Measurements from ENCODE around the gene PTPRG. TPM values are rescaled to one million over a fixed set of nuclear protein-coding genes. Genes with fewer than 3 reads are reported as not detected.

PTPRG gene
- 3.7 TPM for polyA plus RNA-seq (2012; ENCODE audit: insufficient read length, low read depth)

DNA sequence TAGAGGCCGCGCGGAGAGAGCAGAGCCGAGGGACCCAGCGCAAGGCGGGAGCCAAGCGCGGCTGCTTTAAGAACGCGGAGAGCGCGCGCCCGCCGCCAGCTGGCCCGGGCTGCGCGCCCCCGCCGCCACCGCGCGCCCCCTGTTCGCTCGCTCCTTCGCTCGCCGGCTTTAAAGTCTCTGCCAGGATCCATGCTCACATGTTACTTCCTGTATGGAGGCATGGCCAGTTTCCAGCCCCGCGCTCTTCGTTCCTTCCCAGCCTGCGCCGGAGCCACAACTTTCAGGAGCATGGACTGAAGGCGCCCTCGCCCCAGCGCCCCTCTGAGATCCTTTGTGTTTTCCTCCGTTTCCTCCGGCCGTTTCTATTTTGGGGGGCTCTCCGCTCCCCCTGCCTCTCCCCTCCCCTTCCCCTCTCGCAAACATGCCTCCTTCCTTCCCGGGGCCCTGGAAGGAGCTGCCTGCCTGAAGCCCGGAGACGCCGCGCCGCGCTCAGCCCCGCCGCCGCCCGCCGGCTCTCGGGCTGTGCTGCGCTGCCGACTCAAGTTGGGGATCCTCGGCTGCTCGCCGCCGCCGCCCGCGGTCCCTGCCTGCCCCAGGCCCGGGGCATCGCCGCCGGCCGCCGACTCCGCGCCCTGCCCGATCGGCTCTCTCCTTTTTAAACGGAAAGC is at the start of gene PTPRG:
Gene PTPRG, plus strand, starts transcription at position 198 of the 668 bp plus-strand sequence. CDS start 717 bp downstream, outside the sequence.
- TF ChIP-seq, protein P1, sequence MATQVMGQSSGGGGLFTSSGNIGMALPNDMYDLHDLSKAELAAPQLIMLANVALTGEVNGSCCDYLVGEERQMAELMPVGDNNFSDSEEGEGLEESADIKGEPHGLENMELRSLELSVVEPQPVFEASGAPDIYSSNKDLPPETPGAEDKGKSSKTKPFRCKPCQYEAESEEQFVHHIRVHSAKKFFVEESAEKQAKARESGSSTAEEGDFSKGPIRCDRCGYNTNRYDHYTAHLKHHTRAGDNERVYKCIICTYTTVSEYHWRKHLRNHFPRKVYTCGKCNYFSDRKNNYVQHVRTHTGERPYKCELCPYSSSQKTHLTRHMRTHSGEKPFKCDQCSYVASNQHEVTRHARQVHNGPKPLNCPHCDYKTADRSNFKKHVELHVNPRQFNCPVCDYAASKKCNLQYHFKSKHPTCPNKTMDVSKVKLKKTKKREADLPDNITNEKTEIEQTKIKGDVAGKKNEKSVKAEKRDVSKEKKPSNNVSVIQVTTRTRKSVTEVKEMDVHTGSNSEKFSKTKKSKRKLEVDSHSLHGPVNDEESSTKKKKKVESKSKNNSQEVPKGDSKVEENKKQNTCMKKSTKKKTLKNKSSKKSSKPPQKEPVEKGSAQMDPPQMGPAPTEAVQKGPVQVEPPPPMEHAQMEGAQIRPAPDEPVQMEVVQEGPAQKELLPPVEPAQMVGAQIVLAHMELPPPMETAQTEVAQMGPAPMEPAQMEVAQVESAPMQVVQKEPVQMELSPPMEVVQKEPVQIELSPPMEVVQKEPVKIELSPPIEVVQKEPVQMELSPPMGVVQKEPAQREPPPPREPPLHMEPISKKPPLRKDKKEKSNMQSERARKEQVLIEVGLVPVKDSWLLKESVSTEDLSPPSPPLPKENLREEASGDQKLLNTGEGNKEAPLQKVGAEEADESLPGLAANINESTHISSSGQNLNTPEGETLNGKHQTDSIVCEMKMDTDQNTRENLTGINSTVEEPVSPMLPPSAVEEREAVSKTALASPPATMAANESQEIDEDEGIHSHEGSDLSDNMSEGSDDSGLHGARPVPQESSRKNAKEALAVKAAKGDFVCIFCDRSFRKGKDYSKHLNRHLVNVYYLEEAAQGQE (IDR thresholded peaks at IDR 0.05; ENCODE audit: insufficient read depth in 1 of 2, low read depth in 2 of 2, low read length in 2 of 2): 0 out of 4 replicates have a peak, but pooled peaks of 1 of the 2 experiments have one; percentile 33
- 0 out of 2 replicates have a peak, but pooled peaks have one; percentile 35 for TF ChIP-seq SIN3A (IDR thresholded peaks at IDR 0.05; ENCODE audit: borderline replicate concordance, insufficient read depth, low read length)
- TF ChIP-seq FOXP2 (optimal IDR thresholded peaks at IDR 0.05; ENCODE audit: borderline replicate concordance, extremely low read depth, extremely low read length, insufficient read depth): no peak
- TF ChIP-seq TAF1 (IDR thresholded peaks at IDR 0.05; ENCODE audit: borderline replicate concordance, insufficient read depth, low read length): 0 out of 2 replicates have a peak, but pooled peaks have one; percentile 58

DNA sequence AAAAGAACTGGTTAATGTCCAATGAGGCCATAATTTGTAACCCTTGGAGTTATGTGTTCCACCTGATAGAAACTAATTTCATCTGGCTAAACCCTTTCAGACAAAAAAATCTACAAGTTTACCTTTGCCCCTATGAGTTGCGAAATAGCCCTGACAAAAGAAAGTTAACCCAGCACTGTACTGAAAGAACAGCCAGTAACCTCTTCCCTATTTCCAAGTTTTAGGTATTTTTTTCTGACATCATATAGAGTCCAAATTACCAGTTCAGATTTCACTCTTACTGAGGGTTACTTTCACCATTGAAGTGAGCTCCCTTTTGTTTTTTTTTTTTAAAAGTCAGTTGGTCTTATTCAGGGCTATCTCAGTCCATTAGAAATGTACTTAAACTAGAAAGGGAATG is 42.8 kb upstream of the PTPRG start:
- TF ChIP-seq SIN3A (IDR thresholded peaks at IDR 0.05; ENCODE audit: borderline replicate concordance, insufficient read depth, low read length) (no peak), FOXP2 (optimal IDR thresholded peaks at IDR 0.05; ENCODE audit: borderline replicate concordance, extremely low read depth, extremely low read length, insufficient read depth) (no peak)

DNA sequence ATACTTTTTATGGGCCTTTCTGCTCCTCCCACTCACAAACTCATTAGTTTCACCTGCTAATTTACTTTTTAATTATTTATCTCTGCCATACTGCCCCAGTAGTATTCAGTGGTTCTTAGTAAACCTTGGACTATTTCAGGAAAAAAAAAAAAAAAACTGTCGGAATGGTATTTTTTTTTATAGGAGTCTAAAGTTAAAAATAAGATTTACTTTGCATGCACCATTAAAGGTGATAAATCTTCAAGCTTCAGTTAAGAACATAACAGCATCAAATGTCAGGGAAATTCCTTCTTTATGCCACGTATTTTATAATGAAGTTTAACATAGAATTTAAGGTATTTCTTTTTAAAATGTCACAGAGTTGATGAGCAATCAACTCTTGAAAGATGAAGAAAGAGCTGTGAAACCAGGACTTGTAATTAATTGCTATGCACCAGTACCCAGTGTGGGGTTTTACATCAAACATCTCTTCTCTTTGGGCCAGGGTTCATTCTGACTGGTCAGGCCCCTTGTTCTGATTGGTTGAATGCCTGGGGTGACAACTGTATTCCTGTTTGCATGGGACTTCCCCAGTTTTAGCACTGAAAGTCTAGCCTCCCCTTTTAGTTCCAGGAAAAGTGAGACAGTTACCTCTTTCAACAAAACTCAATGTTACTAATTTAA is 40.3 kb upstream of the PTPRG start:
- no peak for TF ChIP-seq SIN3A (IDR thresholded peaks at IDR 0.05; ENCODE audit: borderline replicate concordance, insufficient read depth, low read length)

DNA sequence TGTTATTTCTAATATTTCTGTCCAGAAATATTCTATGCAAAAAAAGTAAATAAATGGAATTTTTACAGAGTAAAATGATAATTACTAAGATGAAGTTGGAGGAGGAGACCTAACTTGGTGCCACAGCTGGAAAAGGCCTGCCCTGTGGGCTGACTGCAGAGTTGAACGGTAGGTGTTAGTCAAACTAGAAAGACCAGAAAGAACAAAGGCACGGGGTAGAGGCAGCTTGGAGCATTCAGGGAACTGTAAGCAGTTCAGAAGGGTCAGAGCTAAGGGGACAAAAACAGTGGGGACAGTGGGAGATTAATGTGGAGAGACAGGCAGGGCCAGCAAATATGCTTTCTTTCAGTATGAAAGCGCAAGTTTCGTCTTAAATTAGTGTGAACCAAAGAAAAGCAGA is 39.3 kb upstream of the PTPRG start:
- TF ChIP-seq POLR2AphosphoS5 (IDR thresholded peaks at IDR 0.05; ENCODE audit: low read depth, low read length): no peak
- no peak for TF ChIP-seq SIN3A (IDR thresholded peaks at IDR 0.05; ENCODE audit: borderline replicate concordance, insufficient read depth, low read length)
- no peak for TF ChIP-seq FOXP2 (optimal IDR thresholded peaks at IDR 0.05; ENCODE audit: borderline replicate concordance, extremely low read depth, extremely low read length, insufficient read depth)
- TF ChIP-seq, protein P1 (IDR thresholded peaks at IDR 0.05; ENCODE audit: insufficient read depth in 1 of 2, low read depth in 2 of 2, low read length in 2 of 2): no peak
- TF ChIP-seq TAF1 (IDR thresholded peaks at IDR 0.05; ENCODE audit: borderline replicate concordance, insufficient read depth, low read length): no peak

DNA sequence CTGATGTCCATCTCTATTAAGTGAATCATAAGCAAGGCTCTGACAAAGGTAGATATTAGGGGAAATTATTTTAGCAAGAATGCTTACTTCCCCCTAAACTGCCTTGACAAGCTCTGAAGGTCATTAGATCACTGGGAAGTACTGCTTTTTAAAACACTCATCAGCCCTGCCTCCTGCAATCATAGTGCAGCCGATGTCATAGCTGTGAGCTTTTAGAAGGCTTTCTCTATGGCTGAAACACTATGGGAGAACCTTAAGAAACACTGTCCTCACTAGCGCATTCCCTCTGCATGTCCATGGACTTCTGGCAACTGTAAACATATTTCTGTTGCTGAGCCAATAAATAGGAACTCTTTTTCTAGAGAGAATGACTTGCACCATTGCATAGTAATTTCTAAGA is 38.7 kb upstream of the PTPRG start:
- TF ChIP-seq FOXP2 (optimal IDR thresholded peaks at IDR 0.05; ENCODE audit: borderline replicate concordance, extremely low read depth, extremely low read length, insufficient read depth): no peak
- TF ChIP-seq POLR2AphosphoS5 (IDR thresholded peaks at IDR 0.05; ENCODE audit: low read depth, low read length): no peak
- no peak for TF ChIP-seq TAF1 (IDR thresholded peaks at IDR 0.05; ENCODE audit: borderline replicate concordance, insufficient read depth, low read length)
- TF ChIP-seq, protein P1 (IDR thresholded peaks at IDR 0.05; ENCODE audit: insufficient read depth in 1 of 2, low read depth in 2 of 2, low read length in 2 of 2): no peak
- TF ChIP-seq SIN3A (IDR thresholded peaks at IDR 0.05; ENCODE audit: borderline replicate concordance, insufficient read depth, low read length): no peak

DNA sequence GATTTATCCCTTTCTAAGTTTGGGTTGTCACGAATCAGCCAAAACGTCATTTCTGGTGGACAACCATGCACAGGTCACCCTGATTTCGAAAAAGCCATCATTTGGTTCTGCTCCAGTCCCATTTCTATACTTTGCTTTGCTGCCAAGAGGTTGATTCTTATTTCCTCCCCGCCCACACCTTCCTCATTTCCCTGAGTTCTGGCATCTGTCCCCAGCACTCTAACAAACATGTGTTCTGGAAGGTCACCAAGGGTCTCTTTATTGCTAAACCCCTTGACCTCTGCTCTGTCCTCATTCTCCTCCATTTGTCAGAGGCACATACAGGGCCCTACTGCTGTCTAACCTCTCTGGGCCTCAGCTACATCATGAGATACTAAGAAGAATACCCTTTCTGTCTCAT is 36.4 kb upstream of the PTPRG start:
- TF ChIP-seq, protein P1 (IDR thresholded peaks at IDR 0.05; ENCODE audit: insufficient read depth in 1 of 2, low read depth in 2 of 2, low read length in 2 of 2): no peak
- TF ChIP-seq TAF1 (IDR thresholded peaks at IDR 0.05; ENCODE audit: borderline replicate concordance, insufficient read depth, low read length) (no peak), FOXP2 (optimal IDR thresholded peaks at IDR 0.05; ENCODE audit: borderline replicate concordance, extremely low read depth, extremely low read length, insufficient read depth) (no peak), SIN3A (IDR thresholded peaks at IDR 0.05; ENCODE audit: borderline replicate concordance, insufficient read depth, low read length) (no peak), POLR2AphosphoS5 (IDR thresholded peaks at IDR 0.05; ENCODE audit: low read depth, low read length) (no peak)

Measured in PFSK-1 (cell line).